Measurements from ENCODE around the gene SERHL2. TPM values are rescaled to one million over a fixed set of nuclear protein-coding genes. Genes with fewer than 3 reads are reported as not detected.
A peak's percentile ranks its signal among the peaks of the same experiment; 100 is the strongest.
"Not testable (repeated sequence)": the region's sequence is repeated elsewhere in the genome, so short reads cannot be mapped to it uniquely, and the experiment has no call there.

SERHL2 gene
- total RNA-seq, 4 donors from 2014 or later: 0.94 to 7.7 (median 4.6) TPM

DNA sequence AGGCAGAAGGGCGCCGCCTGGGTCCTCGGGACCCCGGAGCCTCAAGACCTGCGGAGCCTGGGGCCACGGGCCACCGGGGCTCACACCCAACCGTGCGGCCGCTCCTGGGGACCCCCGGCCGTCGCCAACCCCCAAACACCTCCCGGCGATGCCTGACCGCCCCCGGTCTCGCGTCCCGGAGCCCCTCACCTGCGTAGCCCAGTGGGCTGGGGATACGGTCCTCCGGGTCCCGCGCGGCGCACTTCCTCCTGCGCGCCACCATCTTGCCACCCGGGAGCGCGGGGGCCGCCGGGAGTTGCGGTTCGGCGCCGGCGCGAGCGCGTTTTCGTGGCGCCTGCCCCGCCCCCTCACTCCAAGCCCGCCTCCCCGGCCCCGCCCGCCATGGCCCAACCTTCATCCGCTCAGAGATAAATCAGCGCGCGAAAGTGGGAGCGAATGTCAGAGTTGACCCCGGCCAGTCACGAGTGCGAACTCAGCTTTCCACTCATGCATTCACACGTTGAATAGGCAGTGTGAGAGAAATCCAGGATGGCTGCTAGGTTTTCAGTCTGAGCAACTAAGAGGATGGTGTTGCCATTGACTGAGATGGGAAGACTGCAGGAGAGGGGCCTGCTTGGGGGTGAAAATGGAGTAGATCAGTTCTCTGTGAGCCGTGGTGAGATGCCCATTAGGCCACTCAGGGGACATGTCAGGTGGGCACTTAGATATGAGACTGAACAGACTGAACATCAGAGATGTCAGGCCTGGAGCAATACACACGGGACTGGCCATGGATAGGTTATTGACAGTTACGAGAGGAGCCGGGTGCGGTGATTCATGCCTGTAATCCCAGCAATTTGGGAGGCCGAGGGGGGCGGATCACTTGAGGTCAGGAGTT is 34.0 kb upstream of the SERHL2 start, which contains the start of gene RRP7A:
TSS of gene RRP7A (minus strand) at position 272 of the 877 bp plus-strand sequence. CDS start at position 262, 10 bp downstream.
- no peaks in the 10 kb centered on the region for H3K27me3 ChIP-seq
- no peaks in the 10 kb centered on the region for H3K9me3 ChIP-seq
- TF ChIP-seq POLR2A (IDR thresholded peaks at IDR 0.05) (peak; percentile 80 to 92), EP300 (IDR thresholded peaks at IDR 0.05) (no peak), POLR2AphosphoS5 (IDR thresholded peaks at IDR 0.05) (peak; percentile 78)
- TF ChIP-seq, protein P1, sequence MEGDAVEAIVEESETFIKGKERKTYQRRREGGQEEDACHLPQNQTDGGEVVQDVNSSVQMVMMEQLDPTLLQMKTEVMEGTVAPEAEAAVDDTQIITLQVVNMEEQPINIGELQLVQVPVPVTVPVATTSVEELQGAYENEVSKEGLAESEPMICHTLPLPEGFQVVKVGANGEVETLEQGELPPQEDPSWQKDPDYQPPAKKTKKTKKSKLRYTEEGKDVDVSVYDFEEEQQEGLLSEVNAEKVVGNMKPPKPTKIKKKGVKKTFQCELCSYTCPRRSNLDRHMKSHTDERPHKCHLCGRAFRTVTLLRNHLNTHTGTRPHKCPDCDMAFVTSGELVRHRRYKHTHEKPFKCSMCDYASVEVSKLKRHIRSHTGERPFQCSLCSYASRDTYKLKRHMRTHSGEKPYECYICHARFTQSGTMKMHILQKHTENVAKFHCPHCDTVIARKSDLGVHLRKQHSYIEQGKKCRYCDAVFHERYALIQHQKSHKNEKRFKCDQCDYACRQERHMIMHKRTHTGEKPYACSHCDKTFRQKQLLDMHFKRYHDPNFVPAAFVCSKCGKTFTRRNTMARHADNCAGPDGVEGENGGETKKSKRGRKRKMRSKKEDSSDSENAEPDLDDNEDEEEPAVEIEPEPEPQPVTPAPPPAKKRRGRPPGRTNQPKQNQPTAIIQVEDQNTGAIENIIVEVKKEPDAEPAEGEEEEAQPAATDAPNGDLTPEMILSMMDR (IDR thresholded peaks at IDR 0.05): peak in 3 of 4 experiments; percentile 11 to 39 (median 18)
- H3K4me3 ChIP-seq: peak within 1 kb of the TSS; percentile 83 to 87
- H3K36me3 ChIP-seq: peaks cover 0 to 29% of the 10 kb centered on the region in 2 donors
- H3K4me1 ChIP-seq: peaks cover 0 to 28% (median 4%) of the 10 kb centered on the region in 3 donors
- 44 to 100% methylated on average over 1 to 4 of the region's 65 CpGs for WGBS, 2 donors (ENCODE audit: low coverage in 1 of 2)
- peak; percentile 93 for ATAC-seq
- peak within 1 kb of the TSS; percentile 49 to 81 (median 78) for H3K27ac ChIP-seq

- Histone ChIP-seq H3K27ac (no peak overlapping the region), H3K4me3 (no peak overlapping the region), H3K9me3 (no peaks in the 10 kb centered on the region), H3K36me3 (peaks cover 0 to 16% of the 10 kb centered on the region in 2 donors), H3K27me3 (no peaks in the 10 kb centered on the region), H3K4me1 (peaks cover 0 to 21% (median 4%) of the 10 kb centered on the region in 3 donors)
- WGBS, 2 donors (ENCODE audit: low coverage in 1 of 2): 89 to 92% methylated on average over 4 to 9 of the region's 9 CpGs
- no peak for ATAC-seq
- TF ChIP-seq POLR2AphosphoS5 (IDR thresholded peaks at IDR 0.05): no peak
- TF ChIP-seq POLR2A (IDR thresholded peaks at IDR 0.05): no peak
- TF ChIP-seq EP300 (IDR thresholded peaks at IDR 0.05): no peak
- TF ChIP-seq, protein P1 (IDR thresholded peaks at IDR 0.05): no peak
Observed at GRCh38 chr22:42521228-42521546, 32.6 kb upstream of the SERHL2 start.

GRCh38 chr22:42522546-42522945 is 31.2 kb upstream of the SERHL2 start:
- no peaks in the 10 kb centered on the region for H3K9me3 ChIP-seq
- no peaks in the 10 kb centered on the region for H3K27me3 ChIP-seq
- ATAC-seq: no peak
- peaks cover 0 to 20% (median 4%) of the 10 kb centered on the region in 3 donors for H3K4me1 ChIP-seq
- no peak overlapping the region for H3K27ac ChIP-seq
- H3K36me3 ChIP-seq: peaks cover 0 to 4% of the 10 kb centered on the region in 2 donors
- no peak for TF ChIP-seq POLR2AphosphoS5 (IDR thresholded peaks at IDR 0.05)
- TF ChIP-seq, protein P1 (IDR thresholded peaks at IDR 0.05): no peak
- TF ChIP-seq EP300 (IDR thresholded peaks at IDR 0.05): no peak
- no peak for TF ChIP-seq POLR2A (IDR thresholded peaks at IDR 0.05)
- 94 to 98% methylated on average over 11 to 15 of the region's 15 CpGs for WGBS, 2 donors (ENCODE audit: low coverage in 1 of 2)
- no peak overlapping the region for H3K4me3 ChIP-seq

DNA sequence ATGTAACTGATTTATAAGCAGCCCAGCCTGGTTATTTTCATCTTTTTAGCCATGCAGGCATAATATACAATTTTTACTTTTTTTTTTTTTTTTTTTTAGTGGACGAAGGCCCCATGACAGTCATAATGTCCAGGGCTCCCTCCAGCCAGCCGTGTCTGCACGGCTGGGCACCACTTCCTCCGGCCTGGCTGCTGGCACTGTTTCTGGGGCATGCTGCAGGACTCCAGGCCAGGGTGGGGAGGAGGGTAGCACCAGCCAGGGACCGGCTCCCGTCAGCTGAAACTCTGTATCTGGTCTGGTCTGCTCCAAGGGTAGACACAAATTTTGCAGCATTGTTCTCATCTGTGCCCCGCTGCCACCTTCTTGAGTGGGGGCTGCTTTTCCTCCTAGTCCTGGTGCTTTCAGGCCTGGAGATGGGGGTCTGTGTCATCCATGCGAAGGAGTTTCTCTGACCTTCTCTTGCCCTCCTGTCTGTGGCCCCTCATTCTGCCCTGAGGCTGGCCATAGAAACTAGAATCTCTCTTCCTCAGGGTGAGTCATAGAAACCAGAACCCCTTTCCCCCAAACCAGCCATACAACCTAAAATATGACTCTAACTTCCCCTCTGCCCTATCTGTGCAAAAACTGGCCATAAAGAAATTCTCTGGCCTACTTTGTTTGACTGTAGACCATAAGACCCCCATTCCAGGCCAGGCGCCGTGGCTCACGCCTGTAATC is 25.0 kb upstream of the SERHL2 start:
- Histone ChIP-seq H3K27me3 (no peaks in the 10 kb centered on the region), H3K4me1 (no peaks in the 10 kb centered on the region), H3K36me3 (no peaks in the 10 kb centered on the region), H3K9me3 (no peaks in the 10 kb centered on the region), H3K4me3 (no peak overlapping the region), H3K27ac (no peak overlapping the region)
- TF ChIP-seq POLR2AphosphoS5 (IDR thresholded peaks at IDR 0.05) (no peak), POLR2A (IDR thresholded peaks at IDR 0.05) (no peak), EP300 (IDR thresholded peaks at IDR 0.05) (no peak)
- TF ChIP-seq, protein P1 (IDR thresholded peaks at IDR 0.05): no peak
- 81 to 83% methylated on average over 2 to 6 of the region's 11 CpGs for WGBS, 2 donors (ENCODE audit: low coverage in 1 of 2)
- ATAC-seq: no peak

GRCh38 chr22:42529435-42529834 is 24.3 kb upstream of the SERHL2 start:
- H3K27me3 ChIP-seq, ATAC-seq, H3K27ac ChIP-seq, H3K4me3 ChIP-seq, H3K36me3 ChIP-seq, H3K4me1 ChIP-seq, H3K9me3 ChIP-seq: not testable (repeated sequence)
- WGBS, 2 donors (ENCODE audit: low coverage in 1 of 2): 97 to 100% methylated on average over 2 to 5 of the region's 8 CpGs

GRCh38 chr22:42531401-42532084 is 22.2 kb upstream of the SERHL2 start:
- H3K9me3 ChIP-seq, H3K4me3 ChIP-seq, H3K27me3 ChIP-seq, H3K27ac ChIP-seq, H3K36me3 ChIP-seq, ATAC-seq, H3K4me1 ChIP-seq: not testable (repeated sequence)
- 55 to 84% methylated on average over 2 to 23 of the region's 24 CpGs for WGBS, 2 donors (ENCODE audit: low coverage in 1 of 2)

All from gastroesophageal sphincter (tissue), 4 donors.